T-cell (primary cell): Measurements from ENCODE around the gene ADAM33. TPM values are rescaled to one million over a fixed set of nuclear protein-coding genes. Genes with fewer than 3 reads are reported as not detected.

Experiments
- ATAC-seq, 4 experiments: fragments of 200-7000 bp in 3 of 4; fragments of 150-1000 bp in 1 of 4; cut with Tn5 transposase; replicated peaks in 1 of 4; 1 replicate in 3 of 4; 2 replicates in 1 of 4; pipeline ENCODE4 v1.10.0; 2021; ENCODE audit warnings: moderate library complexity in 3 of 4, mild to moderate bottlenecking in 2 of 4, moderate number of reproducible peaks in 1 of 4
- CTCF ChIA-PET, 2 donors: fragments of 300-600 bp; sonication (Branson Sonifier 250); formaldehyde crosslinking; loops; one replicate each; lab custom pipeline; 2022; ENCODE audit warnings: antibody characterized with exemption in 2 of 2; lab: Charles Lee
- POLR2A ChIA-PET, 2 donors: fragments of 300-600 bp; sonication (Branson Sonifier 250); formaldehyde crosslinking; loops; one replicate each; lab custom pipeline; 2022; ENCODE audit warnings: antibody characterized with exemption in 2 of 2; lab: Charles Lee
- DNase-seq, 35 experiments: peaks; one replicate each; pipeline versions ENCODE4 v3.0.0 to v3.0.0-alpha.2; 2013 to 2023
- H3K27ac ChIP-seq: one replicate; pipeline ENCODE4 v1.5.1; 2013; ENCODE audit warnings: low read length
- H3K27me3 ChIP-seq, 2 experiments: replicated peaks in 1 of 2; 1 replicate in 1 of 2; 2 replicates in 1 of 2; pipeline versions ENCODE4 v1.6.1 to v1.7.0; 2013; ENCODE audit warnings: low read length in 1 of 2, mixed read lengths in 1 of 2; ENCODE audit not compliant: control insufficient read depth in 2 of 2, insufficient read depth in 2 of 2; ENCODE audit errors: extremely low read depth in 1 of 2
- H3K36me3 ChIP-seq, 2 donors: 1 replicate in 1 of 2; 2 replicates in 1 of 2; pipeline versions ENCODE4 v1.6.1 to v1.7.0; 2013; ENCODE audit warnings: low read length in 1 of 2; ENCODE audit not compliant: control insufficient read depth in 2 of 2, insufficient read depth in 1 of 2; ENCODE audit errors: extremely low read depth in 1 of 2
- H3K4me1 ChIP-seq, 2 experiments: 1 replicate in 1 of 2; 2 replicates in 1 of 2; pipeline versions ENCODE4 v1.6.1 to v1.7.0; 2013; ENCODE audit warnings: low read length in 2 of 2, mixed read lengths in 1 of 2; ENCODE audit not compliant: insufficient read depth in 2 of 2, control insufficient read depth in 1 of 2; ENCODE audit errors: extremely low read depth in 1 of 2
- H3K4me3 ChIP-seq, 2 donors: 1 replicate in 1 of 2; 2 replicates in 1 of 2; pipeline versions ENCODE4 v1.5.1 to v1.7.0; 2013; ENCODE audit warnings: mild to moderate bottlenecking in 2 of 2, low read length in 1 of 2, moderate library complexity in 1 of 2; ENCODE audit not compliant: control insufficient read depth in 1 of 2; ENCODE audit errors: extremely low read depth in 1 of 2
- H3K9me3 ChIP-seq: 2 replicates; pipeline ENCODE4 v1.7.0; 2013
- H3K27ac Mint-ChIP-seq, 2 donors: one replicate each; pipeline ENCODE4 v1.8.0; 2020 to 2021; ENCODE audit warnings: mild to moderate bottlenecking in 2 of 2, mixed read lengths in 2 of 2
- H3K27me3 Mint-ChIP-seq, 2 donors: one replicate each; pipeline ENCODE4 v1.8.0; 2021 to 2022; ENCODE audit warnings: mixed read lengths in 2 of 2
- H3K36me3 Mint-ChIP-seq: one replicate; pipeline ENCODE4 v1.8.0; 2021; ENCODE audit warnings: mixed read lengths
- H3K4me1 Mint-ChIP-seq, 3 donors: one replicate each; pipeline ENCODE4 v1.8.0; 2020 to 2022; ENCODE audit warnings: mixed read lengths in 3 of 3, mild to moderate bottlenecking in 1 of 3
- H3K4me3 Mint-ChIP-seq, 3 donors: one replicate each; pipeline ENCODE4 v1.8.0; 2020 to 2022; ENCODE audit warnings: mild to moderate bottlenecking in 3 of 3, mixed read lengths in 3 of 3, moderate library complexity in 3 of 3
- H3K9me3 Mint-ChIP-seq, 3 donors: one replicate each; pipeline ENCODE4 v1.8.0; 2020 to 2022; ENCODE audit warnings: mixed read lengths in 3 of 3
- WGBS: methylation state at CpG from one replicate; pipeline ENCODE4 v1.1.5; 2013; ENCODE audit warnings: missing lambda C conversion rate; ENCODE audit not compliant: insufficient coverage; 5-methylcytosine and 5-hydroxymethylcytosine counted together
- total RNA-seq, 35 experiments: library from RNA in 6 of 35; stranded (reverse) in 6 of 35; fragments of 120-200 nt in 1 of 35; gene quantifications; one replicate each; pipeline versions ENCODE4 v1.2.1 to v1.2.4 and lab custom pipeline; 2013 to 2026

Gene ADAM33
- total RNA-seq, 5 donors from 2014 or later (not counting 1 experiment from before 2014, with no cell fraction given), result not detected

DNA sequence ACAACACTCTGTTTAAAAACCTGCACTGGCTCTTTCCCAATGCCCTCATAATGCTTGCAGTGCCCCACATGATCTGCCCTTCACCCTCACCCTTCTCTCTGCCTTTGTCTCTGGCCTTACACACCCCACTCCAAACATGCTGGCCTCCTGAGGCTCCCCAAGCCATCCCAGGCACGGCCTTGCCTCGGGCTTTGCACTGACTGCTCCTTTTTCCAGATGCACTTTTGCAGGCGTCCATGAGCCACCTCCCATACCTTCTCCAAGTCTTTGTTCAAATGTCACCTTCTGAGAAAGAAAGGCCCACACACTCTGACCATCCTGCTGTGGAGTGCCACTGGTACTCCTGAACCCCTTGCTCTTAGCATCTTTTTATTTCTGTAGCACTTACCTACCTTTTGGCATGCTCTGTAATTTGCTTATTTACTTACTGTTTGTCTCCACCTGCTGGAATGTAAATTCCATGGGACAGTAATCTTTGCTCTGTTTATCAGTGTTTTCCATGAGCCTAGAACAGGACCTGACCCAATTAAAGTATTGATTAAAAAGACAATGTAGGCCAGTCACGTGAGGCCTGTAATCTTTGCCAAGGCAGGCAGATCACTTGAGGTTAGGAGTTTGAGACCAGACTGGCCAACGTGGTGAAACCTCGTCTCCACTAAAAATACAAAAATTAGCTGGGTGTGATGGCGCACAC lies 49.4 kb downstream of the ADAM33 start:
- peaks cover 38% of the 10 kb centered on the region for H3K36me3 Mint-ChIP-seq
- H3K4me1 ChIP-seq, result no peaks in the 10 kb centered on the region
- H3K9me3 Mint-ChIP-seq, result no peaks in the 10 kb centered on the region
- ChIA-PET POLR2A (no interaction called here), CTCF (no interaction called here)
- no peaks in the 10 kb centered on the region for H3K4me1 Mint-ChIP-seq
- no peak overlapping the region for H3K27ac ChIP-seq
- DNase-seq, result no peak
- no peak overlapping the region for H3K4me3 ChIP-seq
- no peak overlapping the region for H3K4me3 Mint-ChIP-seq
- H3K27me3 Mint-ChIP-seq, result no peaks in the 10 kb centered on the region
- H3K36me3 ChIP-seq, result peaks cover 4 to 6% of the 10 kb centered on the region in 2 donors
- ATAC-seq, result no peak
- WGBS, result 94% methylated on average over 5 of the region's 7 CpGs
- no peaks in the 10 kb centered on the region for H3K27me3 ChIP-seq
- H3K9me3 ChIP-seq, result no peaks in the 10 kb centered on the region
- H3K27ac Mint-ChIP-seq, result no peak overlapping the region

DNA sequence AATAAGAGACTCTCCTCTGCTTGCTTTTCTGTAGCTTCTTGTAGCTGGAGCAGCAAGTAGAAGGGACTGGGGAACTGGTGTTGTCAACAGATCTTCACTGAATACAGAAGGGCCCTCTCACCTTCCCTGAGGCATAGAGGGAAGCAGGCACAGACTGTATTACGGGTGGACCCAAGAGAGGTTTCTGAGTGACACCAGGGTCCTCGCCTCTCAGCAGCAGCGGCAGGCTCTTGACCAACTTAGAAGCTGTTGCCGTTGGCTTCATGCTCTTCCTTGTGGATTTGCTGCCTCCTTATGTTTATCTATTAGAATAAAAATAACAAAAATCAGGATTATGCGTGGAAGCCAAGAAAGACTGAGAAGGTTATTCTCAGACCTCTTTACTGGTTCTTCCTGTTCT lies 50.3 kb downstream of the ADAM33 start:
- no peak overlapping the region for H3K27ac Mint-ChIP-seq
- H3K36me3 ChIP-seq, result peaks cover 4 to 6% of the 10 kb centered on the region in 2 donors
- WGBS, result 60% methylated on average over 1 of the region's 5 CpGs
- CTCF ChIA-PET, result no interaction called here
- no peak overlapping the region for H3K27ac ChIP-seq
- no peaks in the 10 kb centered on the region for H3K27me3 Mint-ChIP-seq
- no peak overlapping the region for H3K4me3 ChIP-seq
- no peak for DNase-seq
- no peak overlapping the region for H3K4me3 Mint-ChIP-seq
- no peak for ATAC-seq
- no peaks in the 10 kb centered on the region for H3K9me3 ChIP-seq
- no peaks in the 10 kb centered on the region for H3K4me1 ChIP-seq
- no peaks in the 10 kb centered on the region for H3K9me3 Mint-ChIP-seq
- POLR2A ChIA-PET, result no interaction called here
- no peaks in the 10 kb centered on the region for H3K27me3 ChIP-seq
- H3K4me1 Mint-ChIP-seq, result no peaks in the 10 kb centered on the region
- peaks cover 42% of the 10 kb centered on the region for H3K36me3 Mint-ChIP-seq

DNA sequence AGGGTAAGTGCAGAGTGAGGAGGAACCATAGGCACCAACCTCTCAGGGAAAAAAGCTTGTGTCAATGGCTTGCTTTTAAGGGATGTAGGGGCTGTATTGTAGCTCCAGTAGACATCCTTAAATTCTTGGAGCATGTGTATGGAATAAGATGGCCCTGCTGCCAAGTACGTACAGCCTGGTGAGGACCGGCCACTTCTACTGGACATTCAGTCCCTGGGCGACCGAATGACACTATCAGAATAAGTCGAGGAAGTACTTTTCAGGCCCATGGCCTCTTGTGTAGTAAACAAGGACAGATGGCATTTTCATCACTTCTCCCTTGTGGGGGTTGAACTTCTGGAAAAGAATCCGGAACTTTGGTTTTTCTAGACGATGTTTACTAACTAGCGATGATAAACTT lies 51.4 kb downstream of the ADAM33 start:
- H3K27me3 ChIP-seq, result no peaks in the 10 kb centered on the region
- H3K27ac ChIP-seq, result no peak overlapping the region
- Mint-ChIP-seq H3K4me1 (no peaks in the 10 kb centered on the region), H3K36me3 (peaks cover 37% of the 10 kb centered on the region), H3K4me3 (no peak overlapping the region), H3K9me3 (no peaks in the 10 kb centered on the region), H3K27ac (no peak overlapping the region), H3K27me3 (no peaks in the 10 kb centered on the region)
- H3K4me1 ChIP-seq, result no peaks in the 10 kb centered on the region
- 100% methylated on average over 2 of the region's 8 CpGs for WGBS
- DNase-seq (no peak), ATAC-seq (no peak)
- CTCF ChIA-PET, result no interaction called here
- H3K36me3 ChIP-seq, result peaks cover 6 to 8% of the 10 kb centered on the region in 2 donors
- POLR2A ChIA-PET, result no interaction called here
- H3K4me3 ChIP-seq, result no peak overlapping the region
- H3K9me3 ChIP-seq, result no peaks in the 10 kb centered on the region

DNA sequence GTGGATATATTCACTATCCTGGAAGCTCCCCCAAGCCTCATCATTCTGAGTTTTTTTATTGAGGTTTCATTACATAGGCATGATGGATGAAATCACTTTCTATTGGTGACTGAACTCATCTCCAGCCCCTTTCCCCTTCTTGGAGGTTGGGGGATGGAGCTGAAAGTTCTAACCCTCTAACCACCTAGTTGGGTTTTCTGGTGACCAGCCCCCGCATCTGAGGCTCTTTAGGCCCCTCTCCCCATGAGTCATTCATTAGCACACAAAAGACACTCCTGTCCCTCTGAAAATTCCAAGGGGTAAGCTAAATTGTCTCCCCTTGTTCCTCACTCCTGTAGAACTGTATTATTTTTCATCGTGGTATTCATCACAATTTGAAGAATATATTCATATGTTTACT lies 51.9 kb downstream of the ADAM33 start:
- CTCF ChIA-PET, result no interaction called here
- H3K9me3 ChIP-seq, result no peaks in the 10 kb centered on the region
- no peak overlapping the region for H3K27ac Mint-ChIP-seq

DNA sequence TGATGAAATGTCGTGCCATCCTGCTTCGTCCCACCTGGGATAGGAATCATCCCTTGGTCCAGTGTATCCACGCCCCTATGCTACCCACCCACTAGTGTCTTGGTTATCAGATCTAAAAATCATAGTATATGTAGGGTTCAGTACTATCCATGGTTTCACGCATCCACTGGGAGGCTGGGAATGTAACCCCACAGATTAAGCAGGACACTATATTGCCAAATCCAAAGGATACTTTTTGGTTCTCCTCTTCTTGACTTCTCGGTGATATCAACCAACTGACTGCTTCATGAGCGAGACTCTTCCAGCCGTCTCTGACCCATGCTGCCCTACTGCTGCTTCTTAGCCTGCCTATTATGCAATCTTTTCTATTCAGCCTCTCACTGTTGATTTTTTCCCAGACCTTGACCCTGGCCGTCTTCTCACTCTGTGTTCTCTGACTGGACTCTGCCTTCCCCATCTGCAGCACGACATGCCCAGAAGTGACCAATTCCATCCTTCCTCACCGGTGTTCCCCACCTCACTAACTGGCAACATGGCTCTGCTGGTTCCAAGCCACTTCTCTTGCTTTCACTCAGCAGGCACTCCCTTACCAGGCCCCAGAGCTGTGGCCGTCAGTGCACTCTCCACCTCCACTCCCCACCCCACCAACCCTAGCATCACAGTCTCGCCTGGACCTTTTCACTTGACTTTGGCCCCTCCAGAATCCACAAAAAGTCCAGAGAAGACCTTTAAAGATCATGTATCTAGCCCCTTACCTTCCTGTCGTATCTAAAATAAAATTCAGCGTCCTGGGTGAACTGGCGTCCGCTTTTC lies 53.1 kb downstream of the ADAM33 start:
- ATAC-seq (no peak), DNase-seq (no peak)
- CTCF ChIA-PET, result no interaction called here
- Histone ChIP-seq H3K36me3 (peaks cover 2 to 8% of the 10 kb centered on the region in 2 donors), H3K4me3 (no peak overlapping the region), H3K9me3 (no peaks in the 10 kb centered on the region), H3K27ac (no peak overlapping the region), H3K4me1 (no peaks in the 10 kb centered on the region), H3K27me3 (no peaks in the 10 kb centered on the region)
- Mint-ChIP-seq H3K36me3 (peaks cover 35% of the 10 kb centered on the region), H3K4me1 (no peaks in the 10 kb centered on the region), H3K4me3 (no peak overlapping the region), H3K27me3 (no peaks in the 10 kb centered on the region), H3K9me3 (no peaks in the 10 kb centered on the region), H3K27ac (no peak overlapping the region)
- POLR2A ChIA-PET, result no interaction called here
- 89% methylated on average over 13 of the region's 16 CpGs for WGBS

More for the DNA sequence above, 51.9 kb downstream of the ADAM33 start:
- Mint-ChIP-seq H3K27me3 (no peaks in the 10 kb centered on the region), H3K36me3 (peaks cover 40% of the 10 kb centered on the region), H3K4me3 (no peak overlapping the region), H3K4me1 (no peaks in the 10 kb centered on the region), H3K9me3 (no peaks in the 10 kb centered on the region)
- no peak for ATAC-seq
- no peak overlapping the region for H3K27ac ChIP-seq
- H3K36me3 ChIP-seq, result peaks cover 6 to 11% of the 10 kb centered on the region in 2 donors
- no peaks in the 10 kb centered on the region for H3K27me3 ChIP-seq
- POLR2A ChIA-PET, result no interaction called here
- no peaks in the 10 kb centered on the region for H3K4me1 ChIP-seq
- H3K4me3 ChIP-seq, result no peak overlapping the region
- 100% methylated on average over 1 of the region's 2 CpGs for WGBS
- DNase-seq, result no peak

DNA sequence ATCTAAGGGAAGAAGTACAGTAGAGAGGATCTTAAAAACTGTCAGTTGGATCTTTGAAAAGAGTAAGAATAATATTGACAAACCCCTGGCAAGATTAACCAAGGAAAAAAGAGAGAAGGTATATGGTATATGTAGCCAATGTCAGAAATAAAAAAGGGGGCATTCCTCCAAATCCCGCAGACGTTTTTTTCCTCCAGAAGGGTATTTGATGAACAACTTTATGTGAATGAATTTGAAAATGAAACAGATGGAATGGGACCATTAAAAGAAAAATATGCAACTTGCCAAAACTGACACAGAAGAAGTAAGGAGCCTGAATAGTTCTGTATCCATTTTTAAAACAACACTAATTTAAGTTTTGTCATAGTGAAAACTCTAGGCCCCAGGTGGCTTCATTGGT lies 54.3 kb downstream of the ADAM33 start:
- no peaks in the 10 kb centered on the region for H3K27me3 Mint-ChIP-seq

More for the DNA sequence above, 54.3 kb downstream of the ADAM33 start:
- no peaks in the 10 kb centered on the region for H3K4me1 Mint-ChIP-seq
- H3K4me3 Mint-ChIP-seq, result no peak overlapping the region
- no peaks in the 10 kb centered on the region for H3K4me1 ChIP-seq
- H3K9me3 ChIP-seq, result no peaks in the 10 kb centered on the region
- ChIA-PET CTCF (no interaction called here), POLR2A (no interaction called here)
- H3K9me3 Mint-ChIP-seq, result no peaks in the 10 kb centered on the region
- DNase-seq (no peak), ATAC-seq (no peak)
- H3K36me3 ChIP-seq, result peaks cover 2 to 8% of the 10 kb centered on the region in 2 donors
- H3K27ac ChIP-seq, result no peak overlapping the region
- peaks cover 35% of the 10 kb centered on the region for H3K36me3 Mint-ChIP-seq
- no peak overlapping the region for H3K27ac Mint-ChIP-seq
- no peak overlapping the region for H3K4me3 ChIP-seq
- WGBS, result no CpG with 5 or more reads among the region's 2 CpGs
- no peaks in the 10 kb centered on the region for H3K27me3 ChIP-seq
